Esophagus muscularis mucosa (tissue), 4 donors: ENCODE data around the gene ADIRF. TPM values are rescaled to one million over a fixed set of nuclear protein-coding genes. Genes with fewer than 3 reads are reported as not detected.

Experiments used
- DNase-seq: peaks from one replicate; pipeline ENCODE4 v3.0.0-alpha.2; 2017; ENCODE audit errors: extremely low spot score
- H3K27ac ChIP-seq, 4 donors: fragments of 200-600 bp; sonication (generic); replicated peaks in 1 of 4; 1 replicate in 3 of 4; 2 replicates in 1 of 4; pipeline ENCODE4 v1.5.1; 2016 to 2019; ENCODE audit warnings: mild to moderate bottlenecking in 1 of 4
- H3K27me3 ChIP-seq, 4 donors: fragments of 200-600 bp; sonication (generic); one replicate each; pipeline versions ENCODE4 v1.5.1 to v1.6.0; 2016 to 2019
- H3K36me3 ChIP-seq, 4 donors: fragments of 200-600 bp; sonication (generic); one replicate each; pipeline ENCODE4 v1.5.1; 2016 to 2019
- H3K4me1 ChIP-seq, 4 donors: fragments of 200-600 bp; sonication (generic); one replicate each; pipeline ENCODE4 v1.5.1; 2016 to 2019
- H3K4me3 ChIP-seq, 4 donors: fragments of 200-600 bp; sonication (generic); 1 replicate in 2 of 4; 2 replicates in 2 of 4; pipeline ENCODE4 v1.5.1; 2016 to 2019; ENCODE audit warnings: mild to moderate bottlenecking in 4 of 4, moderate library complexity in 1 of 4
- H3K9me3 ChIP-seq, 4 donors: fragments of 200-600 bp; sonication (generic); 1 replicate in 3 of 4; 2 replicates in 1 of 4; pipeline ENCODE4 v1.5.1; 2016 to 2019
- CTCF ChIP-seq, 3 experiments: fragments of 200-600 bp in 2 of 3; fragments of 450-650 bp in 1 of 3; sonication (generic) in 2 of 3; IDR thresholded peaks; one replicate each; pipeline ENCODE4 v1.5.1; 2017 to 2019; ENCODE audit warnings: antibody characterized with exemption in 3 of 3, mild to moderate bottlenecking in 2 of 3, moderate library complexity in 1 of 3
- EP300 ChIP-seq: sonication (generic); formaldehyde crosslinking; IDR thresholded peaks from one replicate; pipeline ENCODE4 v1.6.1; 2017; ENCODE audit warnings: antibody characterized with exemption
- POLR2A ChIP-seq: fragments of 450-650 bp; IDR thresholded peaks from one replicate; pipeline ENCODE4 v1.6.1; 2017; ENCODE audit warnings: antibody characterized with exemption, moderate library complexity, mild to moderate bottlenecking, low read depth
- POLR2AphosphoS5 ChIP-seq, 2 donors: sonication (generic); formaldehyde crosslinking; IDR thresholded peaks; one replicate each; pipeline ENCODE4 v1.6.1; 2017; ENCODE audit warnings: antibody characterized with exemption in 2 of 2
- WGBS: methylation state at CpG from one replicate; pipeline ENCODE4 v1.1.5; 2018; 5-methylcytosine and 5-hydroxymethylcytosine counted together
- intact Hi-C: fragments of 100-400 bp; cut with DNase I; formaldehyde crosslinking; loops from one replicate; pipeline ENCODE4 v1.15.1; 2023
- total RNA-seq, 4 donors: library from RNA; depleted of rRNA; stranded (reverse); fragments of >200 nt; gene quantifications; one replicate each; pipeline versions ENCODE4 v1.1.0 to v1.2.1, GENCODE V29; 2016

Gene ADIRF
- total RNA-seq, 4 donors from 2014 or later, result 59.4 to 119 (median 84.8) TPM

DNA sequence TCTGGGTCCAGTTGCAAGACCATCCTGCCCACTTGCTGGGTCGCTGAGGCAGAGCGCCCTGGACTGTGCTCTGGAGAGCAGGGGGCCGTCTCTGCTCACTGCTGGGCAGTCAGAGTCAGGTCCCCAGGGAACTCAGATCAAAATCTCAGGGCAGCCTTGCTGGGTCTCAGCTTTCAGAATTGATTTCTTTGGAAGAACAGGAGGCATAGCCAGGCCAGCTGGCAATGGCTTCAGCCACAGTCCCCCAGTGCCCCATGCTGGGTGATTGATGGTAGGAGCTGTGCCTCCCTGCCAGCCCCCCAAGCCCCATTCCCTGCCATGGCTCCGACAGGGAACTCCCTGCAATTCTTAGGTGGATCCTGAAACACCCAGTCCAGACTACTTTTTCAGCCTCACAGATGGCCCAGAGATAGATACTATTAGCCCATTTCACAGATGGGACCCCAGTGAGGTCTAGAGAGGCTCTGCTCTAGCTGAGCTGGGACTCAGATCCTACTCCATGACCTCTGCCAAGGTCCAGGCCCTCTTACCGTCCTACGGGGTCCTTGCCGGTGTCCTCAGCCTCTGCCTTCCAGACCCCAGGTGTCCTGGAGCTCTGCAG lies 11.3 kb upstream of the ADIRF start:
- Histone ChIP-seq H3K9me3 (no peaks in the 10 kb centered on the region), H3K36me3 (no peaks in the 10 kb centered on the region), H3K27me3 (no peaks in the 10 kb centered on the region), H3K27ac (peak overlapping the region; percentile 65 to 82 (median 75)), H3K4me1 (peaks cover 46 to 81% (median 68%) of the 10 kb centered on the region in 4 donors), H3K4me3 (peak overlapping the region; percentile 43 to 55 (median 43))
- no peak for DNase-seq
- no peak for TF ChIP-seq EP300
- TF ChIP-seq CTCF (IDR thresholded peaks at IDR 0.05), result no peak
- TF ChIP-seq POLR2AphosphoS5 (IDR thresholded peaks at IDR 0.05), result no peak
- TF ChIP-seq POLR2A, result no peak
- 59% methylated on average over 3 of the region's 7 CpGs for WGBS
- intact Hi-C loops, result no loop called here

DNA sequence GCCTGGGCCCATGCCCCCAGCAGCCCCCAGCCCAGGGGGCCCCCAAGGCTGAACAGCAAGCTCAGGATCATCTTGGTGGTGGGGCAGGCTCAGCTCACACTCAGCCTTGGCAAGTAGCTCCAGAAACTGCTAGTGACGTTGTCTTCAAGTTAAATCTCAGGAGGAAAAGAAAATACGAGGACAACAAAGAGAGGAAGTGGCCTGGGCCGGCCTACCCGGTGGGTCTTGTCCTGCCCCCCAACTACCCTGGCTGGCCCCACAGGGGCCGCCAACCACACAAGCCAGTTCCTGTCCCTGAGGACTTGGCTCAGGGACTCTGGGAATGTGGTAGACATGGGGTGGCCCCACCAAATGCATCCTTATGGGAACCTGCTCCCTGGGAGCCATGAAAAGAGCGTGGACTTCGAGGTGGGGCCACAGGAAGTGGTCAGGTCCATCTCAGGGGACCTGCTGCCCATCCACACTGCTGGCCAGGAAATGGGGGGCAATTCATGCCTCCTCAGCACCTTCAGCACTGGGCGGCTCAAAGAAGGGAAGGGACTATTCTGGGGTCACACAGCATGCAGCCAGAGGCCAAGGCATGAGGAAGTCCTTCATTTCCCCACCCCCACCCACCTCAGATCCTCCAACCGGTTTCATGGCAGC lies 10.7 kb upstream of the ADIRF start, which contains the start of gene MMRN2:
TSS of gene MMRN2 (minus strand) at position 145 of the 645 bp plus-strand sequence. CDS start at position 71, 74 bp downstream.
- Histone ChIP-seq H3K36me3 (no peaks in the 10 kb centered on the region), H3K9me3 (no peaks in the 10 kb centered on the region), H3K27me3 (no peaks in the 10 kb centered on the region), H3K4me3 (peak within 1 kb of the TSS; percentile 43 to 55 (median 43)), H3K4me1 (peaks cover 46 to 81% (median 68%) of the 10 kb centered on the region in 4 donors), H3K27ac (peak within 1 kb of the TSS; percentile 65 to 82 (median 75))
- TF ChIP-seq POLR2A (no peak), POLR2AphosphoS5 (IDR thresholded peaks at IDR 0.05) (peak in 1 of 2 donors; percentile 41)
- whole genome bisulfite sequencing, result 57% methylated on average over 8 of the region's 9 CpGs
- intact Hi-C loops, result no loop called here
- no peak for DNase-seq

- TF ChIP-seq POLR2A (no peak), POLR2AphosphoS5 (IDR thresholded peaks at IDR 0.05) (no peak), EP300 (no peak), CTCF (IDR thresholded peaks at IDR 0.05) (no peak)
These were observed 10.0 kb upstream of the ADIRF start, which contains the start of gene SNCG for GRCh38 chr10:86958116-86958900. SNCG (plus strand) TSS chr10:86958599; CDS start chr10:86958698, 99 bp downstream.

GRCh38 chr10:86958901-86959736 lies 9.2 kb upstream of the ADIRF start:
- Histone ChIP-seq H3K4me1 (peaks cover 38 to 74% (median 58%) of the 10 kb centered on the region in 4 donors), H3K27ac (peak overlapping the region; percentile 65 to 82 (median 75)), H3K36me3 (no peaks in the 10 kb centered on the region), H3K27me3 (no peaks in the 10 kb centered on the region), H3K9me3 (no peaks in the 10 kb centered on the region), H3K4me3 (peak overlapping the region; percentile 43 to 55 (median 43))
- no peak for DNase-seq
- no peak for TF ChIP-seq POLR2A
- TF ChIP-seq POLR2AphosphoS5 (IDR thresholded peaks at IDR 0.05), result peak; percentile 53 to 59
- no peak for TF ChIP-seq CTCF (IDR thresholded peaks at IDR 0.05)
- intact Hi-C loops, result no loop called here
- WGBS, result 51% methylated on average over 8 of the region's 16 CpGs

More at GRCh38 chr10:86958116-86958900, 10.0 kb upstream of the ADIRF start, which contains the start of gene SNCG:
- peak within 1 kb of the TSS; percentile 43 to 55 (median 43) for H3K4me3 ChIP-seq
- peaks cover 46 to 79% (median 64%) of the 10 kb centered on the region in 4 donors for H3K4me1 ChIP-seq
- no peak for DNase-seq
- H3K9me3 ChIP-seq, result no peaks in the 10 kb centered on the region
- H3K27me3 ChIP-seq, result no peaks in the 10 kb centered on the region
- intact Hi-C loops, result no loop called here
- H3K27ac ChIP-seq, result peak within 1 kb of the TSS; percentile 65 to 82 (median 75)
- WGBS, result 42% methylated on average over 12 of the region's 22 CpGs
- H3K36me3 ChIP-seq, result no peaks in the 10 kb centered on the region
